GM12878 (cell line): ENCODE data around the gene SUSD1. TPM values are rescaled to one million over a fixed set of nuclear protein-coding genes. Genes with fewer than 3 reads are reported as not detected.

Source experiments
- ASH2L ChIP-seq: fragments of 300-600, 200-600 bp; sonication (generic); IDR thresholded peaks from 2 replicates; pipeline ENCODE4 v1.6.1; 2017; ENCODE audit warnings: low read depth, mild to moderate bottlenecking, borderline replicate concordance
- EED ChIP-seq: sonication (generic); IDR thresholded peaks from 2 replicates; pipeline ENCODE4 v1.6.1; 2016; ENCODE audit warnings: antibody characterized with exemption, low read depth
- ESRRA ChIP-seq: IDR thresholded peaks from 2 replicates; pipeline ENCODE4 v1.6.1; 2012; ENCODE audit warnings: mild to moderate bottlenecking, low read length, improper control_type of control experiment
- FOS ChIP-seq: IDR thresholded peaks from 3 replicates; pipeline ENCODE4 v1.6.1; 2011; ENCODE audit warnings: borderline replicate concordance; ENCODE audit not compliant: insufficient read length; ENCODE audit errors: extremely low read depth
- FOXM1 ChIP-seq: IDR thresholded peaks from 2 replicates; pipeline ENCODE4 v1.6.1; 2012; ENCODE audit warnings: low read depth, mild to moderate bottlenecking, inconsistent platforms, low read length, moderate library complexity
- HDAC6 ChIP-seq: fragments of 200-600 bp; sonication (generic); IDR thresholded peaks from one replicate; pipeline ENCODE4 v1.8.0; 2017; ENCODE audit warnings: antibody characterized with exemption; ENCODE audit not compliant: unreplicated experiment
- HDGF ChIP-seq: fragments of 450-650 bp; IDR thresholded peaks from 2 replicates; pipeline ENCODE4 v1.6.1; 2016; ENCODE audit warnings: antibody characterized with exemption
- HSF1 ChIP-seq: fragments of 150-350 bp; IDR thresholded peaks from 2 replicates; pipeline ENCODE4 v1.6.1; 2014; ENCODE audit warnings: mild to moderate bottlenecking, low read depth, low read length
- IRF4 ChIP-seq: IDR thresholded peaks from 2 replicates; pipeline ENCODE4 v1.6.1; 2011; ENCODE audit warnings: low read depth, low read length
- KLF5 ChIP-seq: fragments of 450-650 bp; IDR thresholded peaks from 2 replicates; pipeline ENCODE4 v1.6.1; 2014; ENCODE audit warnings: mild to moderate bottlenecking; ENCODE audit not compliant: partially characterized antibody
- MEF2A ChIP-seq: IDR thresholded peaks from 2 replicates; pipeline ENCODE4 v1.6.1; 2011; ENCODE audit warnings: low read depth, mild to moderate bottlenecking, low read length, moderate library complexity; ENCODE audit not compliant: insufficient read depth
- MLLT1 ChIP-seq: fragments of 450-650 bp; IDR thresholded peaks from 2 replicates; pipeline ENCODE4 v1.6.1; 2016; ENCODE audit warnings: mild to moderate bottlenecking
- NBN ChIP-seq: fragments of 450-650 bp; IDR thresholded peaks from 2 replicates; pipeline ENCODE4 v1.6.1; 2016
- PAX8 ChIP-seq: fragments of 450-650 bp; IDR thresholded peaks from 2 replicates; pipeline ENCODE4 v1.6.1; 2017; ENCODE audit warnings: mild to moderate bottlenecking, moderate library complexity
- POLR2AphosphoS5 ChIP-seq: IDR thresholded peaks from 2 replicates; pipeline ENCODE4 v1.6.1; 2011; ENCODE audit warnings: mild to moderate bottlenecking, low read length, inconsistent platforms
- PRDM15 ChIP-seq: fragments of 450-650 bp; formaldehyde crosslinking; IDR thresholded peaks from 2 replicates; pipeline ENCODE4 v1.4.0; 2020; ENCODE audit warnings: mild to moderate bottlenecking, moderate library complexity
- RAD21 ChIP-seq: IDR thresholded peaks from 2 replicates; pipeline ENCODE4 v1.6.1; 2011; ENCODE audit warnings: mild to moderate bottlenecking, low read depth, low read length, moderate library complexity; ENCODE audit not compliant: insufficient read depth
- SMARCA5 ChIP-seq: fragments of 450-650 bp; IDR thresholded peaks from 2 replicates; pipeline ENCODE4 v1.6.1; 2017; ENCODE audit warnings: mild to moderate bottlenecking
- SMC3 ChIP-seq: IDR thresholded peaks from 2 replicates; pipeline ENCODE4 v1.6.1; 2011; ENCODE audit warnings: low read length, improper control_type of control experiment, borderline replicate concordance
- TAF1 ChIP-seq: IDR thresholded peaks from 2 replicates; pipeline ENCODE4 v1.6.1; 2011; ENCODE audit warnings: mild to moderate bottlenecking, low read depth, low read length, borderline replicate concordance
- TCF3 ChIP-seq: IDR thresholded peaks from 2 replicates; pipeline ENCODE4 v1.6.1; 2012; ENCODE audit warnings: low read depth, mild to moderate bottlenecking, low read length, borderline replicate concordance; ENCODE audit not compliant: insufficient read depth
- YY1 ChIP-seq: IDR thresholded peaks from 2 replicates; pipeline ENCODE4 v1.6.1; 2011; ENCODE audit warnings: low read depth, mild to moderate bottlenecking, low read length
- ZSCAN29 ChIP-seq: fragments of 450-650 bp; IDR thresholded peaks from 2 replicates; pipeline ENCODE4 v1.6.1; 2017; ENCODE audit warnings: mild to moderate bottlenecking, moderate library complexity
- polyA plus RNA-seq, 11 experiments: library from polyadenylated mRNA; depleted of rRNA in 4 of 11; unstranded in 6 of 11; stranded (reverse) in 5 of 11; fragments of >200 nt; fragmentation: Nextera tagmentation in 4 of 11; fragmentation: Illumina TruSeq in 1 of 11; extraction: Ambion mirVana in 4 of 11; extraction: Trizol in 1 of 11; gene quantifications; 1 replicate in 1 of 11; 2 replicates in 10 of 11; pipeline versions ENCODE4 v1.2.1 to v1.2.3, GENCODE V29; 2011 to 2016; ENCODE audit warnings: inconsistent platforms in 2 of 11, missing spikeins in 2 of 11, low read depth in 1 of 11
- total RNA-seq, 4 experiments: library from RNA; depleted of rRNA in 3 of 4; stranded (reverse); fragments of >200 nt in 3 of 4; fragmentation: Illumina TruSeq in 1 of 4; extraction: Trizol in 1 of 4; gene quantifications; 2 replicates each; pipeline versions ENCODE4 v1.2.1 to v1.2.3, GENCODE V29; 2013 to 2021

The SUSD1 gene
- total and polyA plus RNA-seq, 10 of the 15 experiments (the other 5 are each of a cell fraction or from before 2014, with no cell fraction given), result 6.7 to 20.8 (median 13.2) TPM

- TF ChIP-seq HDAC6 (peak; percentile 56), EED (peak; percentile 96), FOXM1 (no peak), POLR2AphosphoS5 (peak; percentile 97), HDGF (peak; percentile 100), MLLT1 (peak; percentile 98), FOS (no peak), IRF4 (peak; percentile 73), ESRRA (peak; percentile 84; the same call in 1 of the 2 replicates), SMC3 (peak; percentile 44; the same call in 1 of the 2 replicates), TCF3 (peak; percentile 75; the same call in 1 of the 2 replicates), TAF1 (peak; percentile 78), PRDM15 (CRISPR knock-in tag) (0 out of 2 replicates have a peak, but pooled peaks have one; percentile 24), YY1 (peak; percentile 82), KLF5 (peak; percentile 88), ZSCAN29 (no peak), PAX8 (no peak), NBN (peak; percentile 98), RAD21 (peak; percentile 41), HSF1 (no peak), SMARCA5 (no peak), ASH2L (no peak), MEF2A (peak; percentile 94)
These were observed 146.6 kb downstream of the SUSD1 start (continued) for GRCh38 chr9:112028242-112029221.
